Fibroblast of lung (primary cell): Measurements from ENCODE around the gene BCAR3.

Experiments used
- CTCF ChIP-seq, 2 donors: IDR thresholded peaks in 1 of 2; conservative IDR thresholded peaks in 1 of 2; 1 replicate in 1 of 2; 2 replicates in 1 of 2; pipeline ENCODE4 v1.5.1; 2011 to 2012; ENCODE audit warnings: low read length in 2 of 2, control low read depth in 1 of 2, inconsistent platforms in 1 of 2, low read depth in 1 of 2, mild to moderate bottlenecking in 1 of 2
- EZH2 ChIP-seq: IDR thresholded peaks from 2 replicates; pipeline ENCODE4 v1.5.1; 2012; ENCODE audit warnings: low read length, control low read depth, mild to moderate bottlenecking; ENCODE audit errors: missing control alignments

GRCh38 chr1:93575621-93576284 is 105.9 kb downstream of the BCAR3 start:
- TF ChIP-seq CTCF (conservative IDR thresholded peaks at IDR 0.05 in 1 of 2, IDR thresholded peaks at IDR 0.05 in 1 of 2; ENCODE audit: low read depth in 1 of 2, low read length in 2 of 2) (no peak), EZH2 (no peak)
